T-helper 17 cell (primary cell): ENCODE results near the gene HSD17B2. TPM values are rescaled to one million over a fixed set of nuclear protein-coding genes. Genes with fewer than 3 reads are reported as not detected.

Source experiments
- ATAC-seq: fragments of 150-1000 bp; cut with Tn5 transposase; 2 replicates; pipeline ENCODE4 v1.10.0; 2021; ENCODE audit warnings: mild to moderate bottlenecking, moderate library complexity
- DNase-seq, 3 donors: peaks; one replicate each; pipeline versions ENCODE4 v3.0.0 to v3.0.0-alpha.2; 2020 to 2021
- H3K9me3 ChIP-seq: one replicate; pipeline ENCODE4 v1.7.0; 2013; ENCODE audit warnings: low read length, mild to moderate bottlenecking; ENCODE audit not compliant: control insufficient read depth, poor library complexity, severe bottlenecking
- H3K27ac Mint-ChIP-seq: one replicate; pipeline ENCODE4 v1.8.0; 2022; ENCODE audit warnings: mild to moderate bottlenecking, moderate library complexity, mixed read lengths
- H3K27me3 Mint-ChIP-seq: one replicate; pipeline ENCODE4 v1.8.0; 2022; ENCODE audit warnings: mixed read lengths
- H3K36me3 Mint-ChIP-seq: one replicate; pipeline ENCODE4 v1.8.0; 2022; ENCODE audit warnings: low read depth, mixed read lengths
- H3K4me1 Mint-ChIP-seq: one replicate; pipeline ENCODE4 v1.8.0; 2022; ENCODE audit warnings: mild to moderate bottlenecking, mixed read lengths
- H3K4me3 Mint-ChIP-seq: one replicate; pipeline ENCODE4 v1.8.0; 2022; ENCODE audit warnings: mild to moderate bottlenecking, moderate library complexity, mixed read lengths
- total RNA-seq, 4 donors: library from RNA in 2 of 4; stranded (reverse) in 2 of 4; gene quantifications; one replicate each; pipeline ENCODE4 v1.2.3 and lab custom pipeline; 2022 to 2026

The HSD17B2 gene
- total RNA-seq, 2 donors from 2014 or later: not detected

GRCh38 chr16:82027629-82028064 lies 7.4 kb upstream of the HSD17B2 start:
- peaks cover 36% of the 10 kb centered on the region for H3K27me3 Mint-ChIP-seq
- DNase-seq (no peak), ATAC-seq (no peak)
- no peaks in the 10 kb centered on the region for H3K9me3 ChIP-seq
- H3K4me3 Mint-ChIP-seq: no peak overlapping the region
- no peak overlapping the region for H3K27ac Mint-ChIP-seq
- no peaks in the 10 kb centered on the region for H3K4me1 Mint-ChIP-seq
- H3K36me3 Mint-ChIP-seq: peaks cover 3% of the 10 kb centered on the region

- peaks cover 2% of the 10 kb centered on the region for H3K36me3 Mint-ChIP-seq
- no peak overlapping the region for H3K4me3 Mint-ChIP-seq
- no peak for ATAC-seq
- no peak for DNase-seq
- H3K9me3 ChIP-seq: no peaks in the 10 kb centered on the region
- H3K27me3 Mint-ChIP-seq: peaks cover 44% of the 10 kb centered on the region
- H3K4me1 Mint-ChIP-seq: peaks cover 3% of the 10 kb centered on the region
- no peak overlapping the region for H3K27ac Mint-ChIP-seq
Observed at GRCh38 chr16:82031116-82032084, 3.7 kb upstream of the HSD17B2 start.

- H3K4me3 Mint-ChIP-seq: no peak overlapping the region
- H3K9me3 ChIP-seq: no peaks in the 10 kb centered on the region
- H3K36me3 Mint-ChIP-seq: peaks cover 2% of the 10 kb centered on the region
- peaks cover 50% of the 10 kb centered on the region for H3K27me3 Mint-ChIP-seq
- no peak overlapping the region for H3K27ac Mint-ChIP-seq
- DNase-seq (no peak), ATAC-seq (no peak)
- peaks cover 3% of the 10 kb centered on the region for H3K4me1 Mint-ChIP-seq
Observed at GRCh38 chr16:82033006-82033405, 2.0 kb upstream of the HSD17B2 start.

GRCh38 chr16:82033683-82034300 lies 1.3 kb upstream of the HSD17B2 start:
- Mint-ChIP-seq H3K36me3 (peaks cover 2% of the 10 kb centered on the region), H3K4me1 (peaks cover 3% of the 10 kb centered on the region), H3K27ac (no peak overlapping the region), H3K4me3 (no peak overlapping the region), H3K27me3 (peaks cover 57% of the 10 kb centered on the region)
- DNase-seq (no peak), ATAC-seq (no peak)
- H3K9me3 ChIP-seq: no peaks in the 10 kb centered on the region

GRCh38 chr16:82037251-82037650 lies 2.2 kb downstream of the HSD17B2 start:
- ATAC-seq (no peak), DNase-seq (no peak)
- Mint-ChIP-seq H3K4me3 (no peak overlapping the region), H3K27me3 (peaks cover 67% of the 10 kb centered on the region), H3K36me3 (peaks cover 2% of the 10 kb centered on the region), H3K4me1 (peaks cover 3% of the 10 kb centered on the region), H3K27ac (no peak overlapping the region)
- no peaks in the 10 kb centered on the region for H3K9me3 ChIP-seq

- Mint-ChIP-seq H3K27ac (no peak overlapping the region), H3K27me3 (peaks cover 63% of the 10 kb centered on the region), H3K36me3 (peaks cover 2% of the 10 kb centered on the region), H3K4me1 (peaks cover 3% of the 10 kb centered on the region), H3K4me3 (no peak overlapping the region)
- no peaks in the 10 kb centered on the region for H3K9me3 ChIP-seq
- ATAC-seq: no peak
- no peak for DNase-seq
Observed at GRCh38 chr16:82037666-82038065, 2.6 kb downstream of the HSD17B2 start.

GRCh38 chr16:82040296-82040695 lies 5.2 kb downstream of the HSD17B2 start:
- H3K27me3 Mint-ChIP-seq: peaks cover 41% of the 10 kb centered on the region
- no peak overlapping the region for H3K4me3 Mint-ChIP-seq
- H3K36me3 Mint-ChIP-seq: no peaks in the 10 kb centered on the region
- H3K4me1 Mint-ChIP-seq: no peaks in the 10 kb centered on the region
- no peak for DNase-seq
- no peak for ATAC-seq
- H3K9me3 ChIP-seq: no peaks in the 10 kb centered on the region
- no peak overlapping the region for H3K27ac Mint-ChIP-seq

- no peak overlapping the region for H3K4me3 Mint-ChIP-seq
- no peaks in the 10 kb centered on the region for H3K36me3 Mint-ChIP-seq
- no peaks in the 10 kb centered on the region for H3K4me1 Mint-ChIP-seq
- peaks cover 34% of the 10 kb centered on the region for H3K27me3 Mint-ChIP-seq
- no peak for DNase-seq
- H3K27ac Mint-ChIP-seq: no peak overlapping the region
- no peak for ATAC-seq
- H3K9me3 ChIP-seq: no peaks in the 10 kb centered on the region
Observed at GRCh38 chr16:82041542-82041941, 6.5 kb downstream of the HSD17B2 start.

GRCh38 chr16:82042144-82042543 lies 7.1 kb downstream of the HSD17B2 start:
- Mint-ChIP-seq H3K27ac (no peak overlapping the region), H3K27me3 (peaks cover 29% of the 10 kb centered on the region), H3K36me3 (no peaks in the 10 kb centered on the region), H3K4me1 (no peaks in the 10 kb centered on the region), H3K4me3 (no peak overlapping the region)
- ATAC-seq (no peak), DNase-seq (no peak)
- H3K9me3 ChIP-seq: no peaks in the 10 kb centered on the region

GRCh38 chr16:82042846-82043245 lies 7.8 kb downstream of the HSD17B2 start:
- no peaks in the 10 kb centered on the region for H3K4me1 Mint-ChIP-seq
- H3K27me3 Mint-ChIP-seq: peaks cover 35% of the 10 kb centered on the region
- DNase-seq: no peak
- no peaks in the 10 kb centered on the region for H3K9me3 ChIP-seq
- no peak overlapping the region for H3K4me3 Mint-ChIP-seq
- no peak for ATAC-seq
- no peaks in the 10 kb centered on the region for H3K36me3 Mint-ChIP-seq
- H3K27ac Mint-ChIP-seq: no peak overlapping the region

GRCh38 chr16:82043680-82044584 lies 8.9 kb downstream of the HSD17B2 start:
- no peak for DNase-seq

GRCh38 chr16:82044585-82044911 lies 9.5 kb downstream of the HSD17B2 start:
- H3K4me1 Mint-ChIP-seq: no peaks in the 10 kb centered on the region
- H3K9me3 ChIP-seq: no peaks in the 10 kb centered on the region
- H3K36me3 Mint-ChIP-seq: no peaks in the 10 kb centered on the region
- H3K4me3 Mint-ChIP-seq: no peak overlapping the region
- H3K27me3 Mint-ChIP-seq: peaks cover 30% of the 10 kb centered on the region
- DNase-seq (no peak), ATAC-seq (no peak)
- H3K27ac Mint-ChIP-seq: no peak overlapping the region

More at GRCh38 chr16:82043680-82044584, 8.9 kb downstream of the HSD17B2 start:
- no peak overlapping the region for H3K4me3 Mint-ChIP-seq
- no peak for ATAC-seq
- H3K36me3 Mint-ChIP-seq: no peaks in the 10 kb centered on the region
- H3K27me3 Mint-ChIP-seq: peaks cover 31% of the 10 kb centered on the region
- no peak overlapping the region for H3K27ac Mint-ChIP-seq
- no peaks in the 10 kb centered on the region for H3K4me1 Mint-ChIP-seq
- no peaks in the 10 kb centered on the region for H3K9me3 ChIP-seq

GRCh38 chr16:82045465-82045864 lies 10.4 kb downstream of the HSD17B2 start:
- H3K9me3 ChIP-seq: no peaks in the 10 kb centered on the region
- Mint-ChIP-seq H3K36me3 (no peaks in the 10 kb centered on the region), H3K4me3 (no peak overlapping the region), H3K4me1 (no peaks in the 10 kb centered on the region), H3K27ac (no peak overlapping the region), H3K27me3 (peaks cover 27% of the 10 kb centered on the region)
- ATAC-seq: no peak
- DNase-seq: no peak
